Measurements from ENCODE around the gene ZNF429.

- no peak for TF ChIP-seq CTCF (IDR thresholded peaks at IDR 0.05; ENCODE audit: insufficient read depth, low read depth, low read length)
- no peak for TF ChIP-seq EZH2 (IDR thresholded peaks at IDR 0.05; ENCODE audit: insufficient read depth, low read length)
These were observed 99.0 kb downstream of the ZNF429 start for GRCh38 chr19:21604351-21604926.
